ENCODE measurements around the gene TRIM43.

DNA sequence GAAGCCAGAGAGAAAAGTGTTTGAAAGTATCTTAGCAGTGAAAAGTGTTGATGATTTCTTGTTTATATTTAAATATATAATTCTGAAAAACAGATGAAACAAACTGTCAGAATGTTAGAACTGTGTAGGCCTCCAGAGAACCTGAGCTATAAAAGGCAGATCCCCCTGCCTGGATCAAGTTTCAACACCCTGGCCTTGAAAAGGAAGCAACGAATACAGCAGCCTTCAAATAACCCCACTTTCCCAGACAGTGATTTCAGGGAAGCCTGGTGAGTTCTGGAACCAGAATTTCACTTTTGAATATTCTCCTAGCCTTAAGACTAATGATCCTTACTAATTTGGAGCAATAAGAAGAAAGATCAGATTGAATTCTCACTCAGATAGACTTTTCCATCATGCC, 13.3 kb upstream of the TRIM43 start:
- TF ChIP-seq EZH2phosphoT487 (IDR thresholded peaks at IDR 0.05; ENCODE audit: low read length): no peak
- TF ChIP-seq, protein P1, sequence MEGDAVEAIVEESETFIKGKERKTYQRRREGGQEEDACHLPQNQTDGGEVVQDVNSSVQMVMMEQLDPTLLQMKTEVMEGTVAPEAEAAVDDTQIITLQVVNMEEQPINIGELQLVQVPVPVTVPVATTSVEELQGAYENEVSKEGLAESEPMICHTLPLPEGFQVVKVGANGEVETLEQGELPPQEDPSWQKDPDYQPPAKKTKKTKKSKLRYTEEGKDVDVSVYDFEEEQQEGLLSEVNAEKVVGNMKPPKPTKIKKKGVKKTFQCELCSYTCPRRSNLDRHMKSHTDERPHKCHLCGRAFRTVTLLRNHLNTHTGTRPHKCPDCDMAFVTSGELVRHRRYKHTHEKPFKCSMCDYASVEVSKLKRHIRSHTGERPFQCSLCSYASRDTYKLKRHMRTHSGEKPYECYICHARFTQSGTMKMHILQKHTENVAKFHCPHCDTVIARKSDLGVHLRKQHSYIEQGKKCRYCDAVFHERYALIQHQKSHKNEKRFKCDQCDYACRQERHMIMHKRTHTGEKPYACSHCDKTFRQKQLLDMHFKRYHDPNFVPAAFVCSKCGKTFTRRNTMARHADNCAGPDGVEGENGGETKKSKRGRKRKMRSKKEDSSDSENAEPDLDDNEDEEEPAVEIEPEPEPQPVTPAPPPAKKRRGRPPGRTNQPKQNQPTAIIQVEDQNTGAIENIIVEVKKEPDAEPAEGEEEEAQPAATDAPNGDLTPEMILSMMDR (IDR thresholded peaks at IDR 0.05; ENCODE audit: low read length): no peak

Measured in MM.1S (cell line).